CD4-positive, alpha-beta T cell treated with Interleukin-10 for 1 hour (primary cell): ENCODE results near the gene TSPAN6.
A peak's percentile ranks its signal among the peaks of the same experiment; 100 is the strongest.

ENCODE experiments used
- DNase-seq: peaks from one replicate; pipeline ENCODE4 v3.0.0-alpha.2; 2020

Gene TSPAN6

DNA sequence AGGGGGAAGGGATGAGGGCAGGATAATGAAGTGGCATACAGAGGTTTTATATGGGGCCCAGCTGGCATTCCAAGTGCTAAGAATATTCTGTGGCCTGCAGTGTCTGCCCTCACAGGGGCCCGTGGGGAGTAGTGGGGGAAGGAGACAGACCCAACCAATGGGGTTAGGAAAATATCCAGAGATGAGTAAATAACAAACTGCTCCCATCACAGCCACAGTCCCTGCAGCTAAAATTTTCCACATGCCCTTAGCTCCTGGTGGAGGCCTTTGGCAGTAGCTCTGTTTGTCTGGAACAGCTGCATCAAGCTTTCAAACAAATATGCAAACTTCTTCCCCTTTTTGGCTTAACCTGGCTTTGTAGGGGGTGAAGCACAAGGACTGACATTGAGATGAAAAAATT is 10.5 kb upstream of the TSPAN6 start:
- no peak for DNase-seq

- no peak for DNase-seq
These were observed 8.5 kb upstream of the TSPAN6 start for GRCh38 chrX:100645106-100645505.

DNA sequence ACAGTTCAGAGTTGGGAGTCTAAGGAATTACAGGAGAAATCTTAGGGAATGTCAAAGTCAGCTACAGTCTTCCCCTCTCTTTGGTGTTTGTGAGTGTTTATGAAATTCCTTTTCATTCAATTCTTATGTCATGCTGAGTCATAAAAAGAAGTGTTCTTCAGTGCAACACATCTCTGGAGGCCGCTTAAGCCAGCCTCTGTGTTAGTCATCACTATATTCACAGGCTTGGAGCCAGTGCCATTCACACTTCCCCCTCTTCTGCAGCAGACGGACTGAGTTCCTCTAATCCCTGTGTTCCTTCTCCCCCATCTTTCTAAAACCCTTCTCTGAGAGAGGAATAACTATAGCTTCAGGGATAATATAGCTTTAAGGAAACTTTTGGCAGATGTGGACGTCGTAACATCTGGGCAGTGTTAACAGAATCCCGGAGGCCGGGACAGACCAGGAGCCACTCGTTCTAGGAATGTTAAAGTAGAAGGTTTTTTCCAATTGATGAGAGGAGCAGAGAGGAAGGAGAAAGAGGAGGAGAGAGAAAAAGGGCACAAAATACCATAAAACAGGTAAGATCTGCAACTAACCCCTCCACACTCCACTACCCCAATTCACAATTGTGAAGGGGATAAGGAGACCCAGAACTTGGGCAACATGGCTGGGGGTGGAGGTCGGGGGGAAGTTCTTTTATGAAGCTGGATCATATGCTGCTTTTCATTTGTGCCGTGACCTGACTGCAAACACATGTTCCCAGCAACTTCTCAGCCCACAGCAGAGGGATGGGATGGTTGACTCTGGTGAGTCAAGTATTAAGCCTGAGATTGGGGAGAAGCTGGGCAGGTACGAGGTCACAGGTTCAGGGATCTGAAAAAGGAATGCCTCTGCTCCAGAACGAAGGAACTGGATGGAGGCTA is 7.6 kb upstream of the TSPAN6 start, which contains the start of gene SRPX2:
SRPX2 (plus strand) TSS at position 244 of the 905 bp plus-strand sequence. CDS start 2,124 bp downstream, outside the sequence.
- DNase-seq: no peak

- no peak for DNase-seq
These were observed 6.6 kb upstream of the TSPAN6 start for GRCh38 chrX:100643212-100643611.

DNA sequence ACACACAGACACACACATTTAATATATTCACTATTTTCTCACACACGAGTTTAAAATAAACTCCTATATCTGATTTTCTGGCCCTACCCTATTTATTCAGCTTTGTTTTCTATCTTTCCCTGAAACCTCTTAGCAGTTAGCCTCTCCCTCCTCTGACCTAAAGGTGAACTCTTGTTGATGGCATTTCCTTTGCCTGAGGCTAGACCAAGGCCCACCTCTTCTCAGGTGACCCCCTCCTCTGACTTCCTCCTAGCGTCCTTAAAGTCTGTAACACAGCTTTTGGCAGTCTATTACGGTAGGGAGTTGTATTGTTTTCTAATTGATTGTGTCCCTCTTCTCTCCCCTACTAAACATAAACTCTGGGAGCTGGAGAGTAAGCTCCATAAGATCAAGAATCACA is 5.7 kb upstream of the TSPAN6 start:
- no peak for DNase-seq

- no peak for DNase-seq
These were observed 651 bp downstream of the TSPAN6 start for GRCh38 chrX:100635989-100636320.

DNA sequence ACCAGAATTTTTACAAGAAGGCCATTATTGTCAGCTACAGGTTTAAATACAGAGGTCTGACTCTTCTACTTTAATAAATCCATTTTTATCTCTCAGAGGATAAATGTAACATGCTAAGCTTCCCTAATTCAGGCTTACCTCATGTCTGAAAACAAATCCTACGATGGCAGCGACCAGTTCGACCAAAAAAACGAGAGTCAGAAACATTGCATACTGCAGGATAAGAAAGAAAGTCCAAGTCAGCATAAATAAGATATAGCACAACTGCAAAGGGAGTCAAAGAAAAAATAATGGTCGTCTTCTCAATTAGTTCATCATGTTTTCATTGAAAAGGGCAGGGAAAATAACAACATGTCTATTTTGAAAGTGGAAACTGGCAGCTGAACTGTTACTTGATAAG is 1.6 kb downstream of the TSPAN6 start:
- DNase-seq: no peak

DNA sequence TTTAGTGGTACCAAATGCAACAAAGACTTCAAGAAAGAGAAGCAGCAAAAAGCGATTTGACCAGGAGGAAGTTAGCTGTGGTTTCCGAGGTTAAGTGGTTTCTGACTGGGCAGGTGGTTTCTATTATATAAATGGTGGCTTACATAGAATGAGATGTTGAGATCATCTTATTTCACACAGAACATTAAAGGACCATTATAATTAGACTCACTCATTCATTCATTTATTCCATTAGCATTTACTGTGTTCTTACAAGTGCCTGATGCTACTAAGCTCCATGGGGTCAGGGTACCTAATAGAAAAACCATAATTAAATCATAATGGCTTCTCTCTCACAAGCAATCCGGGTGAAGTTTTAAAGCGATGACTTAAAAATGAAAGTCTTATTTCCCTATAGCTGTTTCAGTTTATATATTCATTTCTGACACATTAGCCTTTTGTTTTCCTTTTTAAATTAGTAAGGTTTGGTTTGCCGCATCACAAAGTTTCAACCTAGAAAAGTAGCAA is 10.6 kb downstream of the TSPAN6 start:
- DNase-seq: peak; percentile 3

- no peak for DNase-seq
These were observed 13.6 kb downstream of the TSPAN6 start for GRCh38 chrX:100623001-100623400.

- DNase-seq: peak; percentile 11
These were observed 21.6 kb downstream of the TSPAN6 start for GRCh38 chrX:100615005-100615404.

DNA sequence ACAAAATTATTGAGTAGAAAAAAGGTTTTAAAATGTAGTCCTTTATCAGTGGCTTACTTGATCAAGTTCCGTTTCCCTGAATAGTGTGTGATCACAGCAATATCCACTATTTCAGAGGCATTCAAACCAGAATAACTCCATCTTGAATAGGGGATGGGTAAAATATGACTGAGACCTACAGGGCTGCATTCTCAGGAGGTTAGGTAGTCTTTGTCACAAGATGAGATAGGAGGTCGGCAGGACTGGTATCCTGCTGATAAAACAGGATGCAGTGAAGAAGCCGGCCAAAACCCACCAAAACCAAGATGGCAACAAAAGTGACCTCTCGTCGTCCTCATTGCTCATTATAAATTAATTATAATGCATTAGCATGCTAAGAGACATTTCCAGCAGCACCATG is 24.7 kb downstream of the TSPAN6 start:
- no peak for DNase-seq

DNA sequence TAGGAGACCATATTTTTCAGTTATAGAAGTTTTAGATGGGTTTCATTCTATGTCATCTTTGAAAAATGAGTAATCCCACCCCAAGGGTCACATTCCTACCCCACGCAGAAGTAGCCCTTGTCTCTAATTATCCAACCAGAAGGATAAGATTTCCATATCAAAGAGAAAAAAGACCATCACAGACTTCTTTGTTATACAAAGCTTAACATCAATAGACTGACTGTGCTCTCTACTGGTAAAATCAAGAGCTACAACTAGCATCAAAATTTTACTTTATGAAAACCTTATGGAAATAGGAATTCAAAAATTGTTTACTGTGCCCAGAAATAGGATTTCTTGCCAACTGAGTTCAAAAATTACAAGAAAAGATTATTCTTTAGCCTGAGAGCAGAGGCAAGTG is 27.0 kb downstream of the TSPAN6 start:
- no peak for DNase-seq

DNA sequence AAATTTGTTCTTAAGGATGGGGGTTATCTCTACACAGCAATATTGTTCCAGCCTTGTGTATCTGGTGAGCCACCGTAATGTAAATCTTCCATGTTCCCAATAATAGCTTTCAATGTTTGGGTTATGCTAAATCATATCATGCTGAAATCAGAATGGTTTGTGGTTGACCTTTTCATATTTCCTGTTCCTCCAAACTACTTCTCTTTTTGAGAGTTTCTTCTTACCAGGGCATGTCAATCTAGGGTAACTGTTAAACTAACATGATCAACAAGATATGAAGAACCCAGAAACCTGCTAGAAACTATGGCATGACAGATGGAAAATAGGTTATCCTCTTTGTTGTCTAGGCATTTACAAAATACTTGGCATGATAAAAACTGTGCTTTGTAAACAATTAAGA is 29.9 kb downstream of the TSPAN6 start:
- no peak for DNase-seq

DNA sequence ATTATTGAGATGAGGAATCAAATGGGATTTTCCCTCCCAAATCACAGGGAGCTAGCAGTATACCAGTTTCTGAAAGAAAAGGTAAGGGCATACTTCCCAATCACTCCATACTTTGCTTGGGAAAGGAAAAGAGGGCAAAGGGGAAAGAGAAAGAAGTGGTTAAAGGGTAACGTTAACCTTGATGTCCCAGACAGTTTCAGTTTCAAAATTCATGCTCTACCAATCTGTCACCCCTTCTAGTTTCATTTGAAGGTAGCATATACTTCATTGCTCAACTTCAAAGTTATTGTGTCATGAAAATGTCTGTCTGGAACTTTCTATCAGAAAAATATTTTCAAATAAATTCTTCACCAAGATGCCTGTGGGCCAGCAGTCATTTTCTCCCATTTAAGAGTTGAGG is 35.8 kb downstream of the TSPAN6 start:
- no peak for DNase-seq

GRCh38 chrX:100600340-100600739 is 36.3 kb downstream of the TSPAN6 start:
- DNase-seq: no peak

GRCh38 chrX:100599456-100599855 is 37.1 kb downstream of the TSPAN6 start:
- DNase-seq: no peak

DNA sequence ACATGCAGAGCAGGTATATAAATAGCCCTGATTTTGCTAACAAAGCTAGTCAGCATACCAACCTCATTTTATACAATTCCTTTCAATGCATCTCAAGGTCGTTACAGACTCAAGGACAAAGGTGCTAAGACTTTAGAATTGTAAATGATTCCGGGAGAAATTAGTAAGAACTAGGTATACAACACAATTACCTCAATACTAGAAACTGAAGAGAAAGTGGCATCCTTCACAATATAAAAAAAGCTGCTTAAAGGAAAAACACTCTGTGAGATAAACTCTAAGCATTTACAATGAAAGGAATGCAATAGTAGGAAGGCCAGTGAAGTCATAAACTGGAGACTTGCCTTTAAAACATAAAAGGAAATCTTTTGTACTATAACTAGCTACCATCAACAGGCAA is 40.0 kb downstream of the TSPAN6 start:
- DNase-seq: no peak

DNA sequence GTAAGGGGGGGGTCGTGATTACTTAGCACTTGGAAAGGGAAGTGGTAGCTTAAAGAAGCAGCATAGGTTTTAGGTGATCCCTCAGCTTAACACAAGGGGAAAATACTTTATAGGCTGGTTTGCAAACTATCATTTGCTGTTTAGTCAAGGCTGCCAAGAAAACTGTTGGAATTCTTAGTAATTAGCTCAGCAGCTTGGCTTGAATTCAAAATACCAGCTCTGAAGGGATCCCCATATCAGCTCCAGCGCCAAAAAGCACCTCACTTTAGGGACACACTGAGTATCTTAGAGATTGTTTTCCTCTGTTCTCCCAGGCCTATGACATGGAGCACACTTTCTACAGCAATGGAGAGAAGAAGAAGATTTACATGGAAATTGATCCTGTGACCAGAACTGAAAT is 43.0 kb downstream of the TSPAN6 start:
- DNase-seq: no peak

DNA sequence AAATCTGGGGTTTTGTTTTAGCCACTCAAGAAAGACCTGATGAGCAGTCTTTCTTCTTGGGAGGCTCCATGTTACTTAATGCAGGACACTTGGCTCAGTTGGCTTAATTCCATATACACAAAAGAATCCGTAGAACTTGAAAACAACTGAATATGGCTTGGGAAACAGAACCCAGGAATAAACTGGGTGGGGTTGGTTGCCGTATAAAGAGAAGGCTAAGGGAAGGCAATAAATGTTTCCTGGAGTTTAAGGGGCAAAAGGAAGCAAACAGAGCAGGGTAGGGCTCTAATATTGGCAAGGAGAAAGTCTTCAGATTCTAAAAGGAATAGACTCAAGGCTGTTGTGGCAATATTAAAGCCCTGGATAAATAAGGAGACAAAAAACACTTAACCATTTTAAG is 43.5 kb downstream of the TSPAN6 start:
- no peak for DNase-seq

DNA sequence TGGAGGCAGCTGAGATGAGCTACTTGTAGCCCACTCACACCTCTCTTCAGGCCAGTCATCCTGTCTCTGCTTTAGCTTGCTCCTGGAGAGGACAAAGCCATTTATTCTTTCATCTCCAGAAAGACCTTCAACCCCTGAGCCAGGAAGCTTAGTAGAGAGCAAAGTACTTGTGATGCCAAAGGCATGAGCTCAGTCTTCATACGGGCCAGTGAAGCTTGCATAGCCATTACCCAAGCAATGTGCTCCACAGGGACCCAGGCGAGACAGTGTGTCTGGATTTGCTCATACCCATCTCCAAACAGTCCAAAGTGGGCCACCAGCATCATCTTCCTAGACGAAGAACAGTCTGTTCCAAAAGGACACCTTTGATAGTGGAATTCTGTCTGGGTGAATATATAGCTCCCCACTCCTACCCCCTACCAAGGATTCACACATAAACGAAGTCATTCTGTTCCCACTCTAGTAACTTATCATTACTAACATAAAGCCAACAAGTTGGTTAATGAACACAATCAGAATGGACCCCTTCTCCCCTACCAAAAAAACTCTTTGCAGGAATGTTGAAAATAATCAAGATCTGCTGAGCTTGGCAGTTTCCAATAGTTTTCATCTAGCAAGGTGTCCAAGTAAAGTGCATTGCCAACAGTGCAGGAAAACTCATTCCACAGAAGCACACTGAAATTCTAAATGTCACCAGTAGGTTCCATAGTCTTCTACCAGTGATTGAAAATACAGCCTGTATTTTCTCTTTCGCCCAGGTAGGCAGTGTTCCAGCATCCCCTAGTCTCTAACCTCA is 45.2 kb downstream of the TSPAN6 start:
- DNase-seq: no peak

DNA sequence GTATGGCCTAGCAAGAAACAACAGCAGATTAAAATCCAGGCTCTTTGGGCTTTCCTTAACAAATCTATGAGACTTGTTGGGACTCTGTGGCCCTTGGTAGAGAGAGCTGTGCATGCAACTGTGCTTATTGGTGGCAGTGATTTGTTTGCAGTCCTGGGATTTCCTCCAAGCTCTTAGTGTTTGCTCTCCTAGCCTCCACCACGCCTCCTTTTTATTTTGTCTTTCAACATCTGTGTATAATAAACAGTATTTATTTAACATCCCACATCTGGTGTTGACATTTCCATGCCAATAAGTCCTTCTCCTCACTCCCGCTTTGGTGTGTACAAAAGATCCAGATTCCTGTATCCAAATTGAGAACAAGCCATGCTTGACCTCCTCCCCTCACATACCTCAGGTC is 48.7 kb downstream of the TSPAN6 start:
- no peak for DNase-seq

- no peak for DNase-seq
These were observed 49.9 kb downstream of the TSPAN6 start for GRCh38 chrX:100586747-100587146.

- no peak for DNase-seq
These were observed 52.0 kb downstream of the TSPAN6 start, which contains the start of gene TNMD for GRCh38 chrX:100584611-100585010. Gene TNMD (plus strand): TSS chrX:100584936. CDS start chrX:100585019, 83 bp downstream.
